GM21528 (cell line): ENCODE results near the gene COG6.

ENCODE experiments used
- ATAC-seq: cut with Tn5 transposase; IDR thresholded peaks from one replicate; pipeline ENCODE4 v1.9.1; 2021; ENCODE audit warnings: mild to moderate bottlenecking, moderate library complexity; ENCODE audit not compliant: unreplicated experiment, low FRiP score

Gene COG6

GRCh38 chr13:39676315-39676876 lies 20.9 kb downstream of the COG6 start:
- no peak for ATAC-seq

GRCh38 chr13:39682310-39682709 lies 26.8 kb downstream of the COG6 start:
- peak; percentile 32 for ATAC-seq

DNA sequence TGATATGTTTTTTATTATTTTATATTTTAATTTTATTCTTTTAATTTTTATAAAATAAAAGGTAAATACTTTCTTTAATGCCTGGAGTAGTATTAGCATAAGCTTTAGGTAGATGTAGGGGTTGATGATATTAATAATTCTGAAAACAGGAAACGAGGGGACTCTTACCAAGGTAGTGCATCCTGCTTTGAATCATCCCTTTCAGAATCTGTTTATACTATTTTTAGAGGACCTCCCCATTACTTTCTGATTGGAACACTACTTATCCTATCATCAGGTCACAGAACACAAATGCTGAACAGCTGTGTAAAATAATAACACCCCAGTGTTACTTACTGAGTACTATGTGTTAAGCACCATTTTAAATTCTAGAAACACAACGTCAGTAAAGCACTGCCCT lies 27.3 kb downstream of the COG6 start:
- peak; percentile 71 for ATAC-seq

DNA sequence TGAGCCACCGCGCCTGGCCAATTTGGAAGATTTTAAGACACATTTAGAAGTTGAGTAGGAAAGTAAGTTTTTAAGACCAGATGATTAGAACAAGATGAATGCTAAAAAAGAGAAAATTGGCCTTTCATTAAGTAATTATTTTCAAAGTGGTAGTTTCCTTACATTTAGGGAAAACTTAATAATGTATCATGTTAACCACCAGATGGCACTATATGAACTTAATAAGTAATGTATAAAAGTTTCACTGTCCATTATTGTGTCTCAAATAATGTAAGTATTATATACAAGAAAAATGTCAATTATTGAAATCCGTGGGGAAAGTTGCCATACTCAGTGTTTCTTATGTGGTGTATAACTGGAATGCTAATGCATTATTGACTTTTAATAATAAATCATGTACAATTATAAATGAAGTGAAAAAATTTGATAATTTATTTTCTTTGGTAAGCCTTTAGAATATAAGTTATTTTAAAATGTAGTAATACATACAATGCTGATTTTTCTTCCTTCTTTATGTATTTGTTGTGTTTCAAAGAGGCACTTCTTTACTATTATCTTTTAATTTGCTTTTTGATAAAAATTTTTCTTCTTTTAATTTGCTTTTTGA lies 29.2 kb downstream of the COG6 start:
- no peak for ATAC-seq

GRCh38 chr13:39685652-39686051 lies 30.2 kb downstream of the COG6 start:
- ATAC-seq = no peak

GRCh38 chr13:39688278-39688677 lies 32.8 kb downstream of the COG6 start:
- peak; percentile 11 for ATAC-seq

DNA sequence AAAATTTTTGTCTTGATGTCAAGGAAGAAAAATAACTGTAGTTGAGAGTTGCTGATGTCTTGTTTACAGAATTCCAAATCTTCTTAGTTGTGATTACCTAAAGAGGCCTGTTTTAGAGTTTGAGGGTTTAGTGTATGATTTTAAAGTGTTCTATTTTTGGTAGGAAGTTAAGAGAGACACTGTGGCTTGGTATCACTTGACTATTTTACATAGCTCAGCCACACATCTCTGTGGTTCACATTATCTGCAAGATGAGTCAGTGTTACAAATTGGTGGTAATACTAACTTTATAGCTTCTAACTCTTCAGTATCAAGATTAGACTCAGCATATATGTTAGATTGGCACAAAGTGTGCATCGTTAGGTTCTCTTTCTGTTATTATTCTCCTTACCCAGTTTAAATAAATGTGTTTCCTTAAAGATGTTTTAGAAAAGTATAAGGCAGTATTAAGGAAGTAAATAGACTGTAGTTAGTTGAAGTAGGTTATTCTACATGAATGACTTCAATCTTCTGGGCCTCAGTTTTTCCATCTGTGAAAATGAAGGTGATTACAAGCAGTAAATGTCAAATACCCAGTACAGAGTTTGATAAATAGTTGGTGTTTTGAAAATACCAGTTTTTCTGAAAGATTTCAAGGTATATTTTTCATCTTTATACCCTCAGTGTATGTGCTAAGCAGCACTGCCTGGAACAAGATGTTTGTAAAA lies 33.4 kb downstream of the COG6 start:
- ATAC-seq = peak; percentile 79

GRCh38 chr13:39692660-39693438 lies 37.4 kb downstream of the COG6 start:
- no peak for ATAC-seq

GRCh38 chr13:39699274-39699673 lies 43.8 kb downstream of the COG6 start:
- no peak for ATAC-seq

DNA sequence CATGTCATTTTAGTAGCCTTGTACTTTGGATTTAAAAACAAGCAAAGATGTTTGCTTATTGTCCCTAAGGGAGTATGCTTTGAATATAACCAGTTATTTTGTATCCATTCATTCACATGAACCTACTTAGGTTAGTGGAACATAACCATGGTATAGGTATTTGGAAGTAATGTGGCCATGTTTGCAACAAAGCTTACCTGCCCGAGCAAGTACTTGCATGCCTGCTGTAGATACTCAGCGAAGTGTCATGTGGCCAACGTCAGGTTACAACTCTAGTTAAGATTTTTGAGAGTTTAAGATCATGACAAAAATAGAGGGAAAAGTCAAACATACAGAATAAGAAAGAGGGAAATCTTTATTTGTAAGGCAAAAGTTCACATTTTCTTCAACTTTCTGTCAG lies 57.2 kb downstream of the COG6 start:
- ATAC-seq = no peak

DNA sequence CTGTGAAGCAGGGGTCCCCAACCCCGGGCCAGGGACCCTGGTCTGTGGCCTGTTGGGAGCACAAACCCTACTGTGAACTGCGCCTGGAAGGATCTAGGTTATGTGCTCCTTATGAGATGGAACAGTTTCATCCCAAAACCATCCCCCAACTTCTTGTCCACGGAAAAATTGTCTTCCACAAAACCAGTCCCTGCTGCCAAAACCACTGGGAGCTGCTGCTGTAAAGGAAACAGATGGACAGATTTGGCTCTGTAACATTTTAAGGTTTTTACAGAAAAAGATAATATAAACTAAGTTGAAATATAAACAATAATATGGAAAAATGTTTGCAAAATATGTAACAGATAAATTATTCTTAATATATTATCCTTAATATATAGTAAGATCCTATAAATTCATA lies 73.7 kb downstream of the COG6 start:
- no peak for ATAC-seq

GRCh38 chr13:39734952-39735351 lies 79.5 kb downstream of the COG6 start:
- no peak for ATAC-seq

DNA sequence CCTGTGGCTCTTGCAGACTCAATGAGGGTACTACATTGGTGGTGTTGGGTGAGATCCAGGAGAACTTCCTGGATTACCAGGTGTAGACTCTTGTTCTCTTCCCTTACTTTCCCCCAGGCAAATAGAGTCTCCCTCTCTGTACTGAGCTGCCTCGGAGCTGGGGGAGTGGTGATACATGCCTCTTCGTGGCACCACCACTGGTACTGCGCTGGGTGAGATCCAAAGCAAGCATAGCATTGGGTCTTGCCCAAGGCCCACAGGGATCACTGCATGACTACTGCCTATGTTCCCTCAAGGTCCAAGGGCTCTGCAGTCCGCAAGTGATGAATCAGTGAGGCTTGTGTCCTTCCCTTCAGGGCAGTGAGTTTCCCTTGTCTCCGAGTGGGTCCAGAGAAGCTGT lies 81.6 kb downstream of the COG6 start:
- no peak for ATAC-seq

DNA sequence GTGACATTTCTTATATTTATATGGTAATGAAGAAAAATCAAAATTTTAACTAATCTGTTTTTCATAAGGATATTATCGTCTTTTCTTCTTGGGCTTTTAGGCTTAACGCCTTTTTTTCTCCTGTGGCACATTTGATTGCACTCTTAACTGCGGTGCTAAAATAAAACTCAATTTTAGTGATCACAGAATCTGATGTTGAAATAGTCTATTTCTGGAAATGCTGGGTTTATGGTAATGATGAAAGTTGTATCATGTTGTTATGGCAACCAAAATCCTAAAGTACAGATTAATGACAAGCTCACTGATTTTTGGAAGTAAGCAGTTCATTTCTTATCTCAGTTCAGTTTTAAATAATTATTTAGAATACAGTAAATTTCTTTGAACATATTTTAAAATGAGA lies 85.3 kb downstream of the COG6 start:
- no peak for ATAC-seq

- ATAC-seq = no peak
These were observed 93.5 kb downstream of the COG6 start for GRCh38 chr13:39748961-39749360.

- no peak for ATAC-seq
These were observed 94.1 kb downstream of the COG6 start for GRCh38 chr13:39749528-39749927.

DNA sequence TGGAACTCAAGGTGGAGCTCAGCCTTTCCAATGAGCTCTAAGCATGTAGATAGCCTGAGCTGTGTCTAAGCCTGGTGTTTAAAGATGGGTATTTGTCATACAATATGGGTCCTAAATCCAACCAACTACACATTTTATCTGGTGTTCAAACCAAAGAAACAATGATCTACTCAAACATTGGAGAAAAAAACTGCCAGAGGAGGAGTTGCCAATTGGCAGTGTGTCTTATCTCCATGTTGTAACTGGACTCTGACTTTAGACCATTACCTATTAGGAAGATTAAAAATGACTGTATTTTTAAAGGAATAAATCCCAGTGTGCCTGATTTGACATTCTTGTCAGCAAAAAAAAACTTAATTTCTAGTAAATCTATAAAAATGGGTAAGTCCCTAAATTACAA lies 96.3 kb downstream of the COG6 start:
- no peak for ATAC-seq

GRCh38 chr13:39760521-39760920 lies 105.1 kb downstream of the COG6 start:
- ATAC-seq = peak; percentile 94

- ATAC-seq = no peak
These were observed 110.5 kb downstream of the COG6 start for GRCh38 chr13:39765801-39766463.

- no peak for ATAC-seq
These were observed 111.1 kb downstream of the COG6 start for GRCh38 chr13:39766464-39767158.
